ENCODE results near the gene CDKAL1. TPM values are rescaled to one million over a fixed set of nuclear protein-coding genes. Genes with fewer than 3 reads are reported as not detected.

The CDKAL1 gene
- total RNA-seq, 1 donor from 2014 or later: 29.5 TPM

DNA sequence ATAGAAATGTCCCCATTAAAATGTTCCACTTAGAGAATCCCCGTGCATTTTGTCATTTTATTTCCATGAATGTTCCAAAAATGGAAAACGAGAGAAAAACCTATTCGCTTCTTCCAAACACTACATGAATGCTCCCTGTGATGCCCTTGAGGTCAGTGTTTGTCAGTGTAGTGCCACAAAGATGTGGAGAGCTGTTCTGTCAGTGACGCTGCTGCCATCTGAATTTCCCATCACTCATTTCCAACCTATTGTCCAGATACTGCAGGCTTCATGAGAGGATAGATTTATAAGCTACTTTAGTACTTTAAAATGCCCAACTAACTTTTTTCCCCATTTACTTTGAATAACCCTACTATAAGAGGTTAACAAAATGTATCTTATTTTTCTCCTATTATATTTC lies 335.8 kb downstream of the CDKAL1 start:
- intact Hi-C loops (cut with micrococcal nuclease): no loop called here

DNA sequence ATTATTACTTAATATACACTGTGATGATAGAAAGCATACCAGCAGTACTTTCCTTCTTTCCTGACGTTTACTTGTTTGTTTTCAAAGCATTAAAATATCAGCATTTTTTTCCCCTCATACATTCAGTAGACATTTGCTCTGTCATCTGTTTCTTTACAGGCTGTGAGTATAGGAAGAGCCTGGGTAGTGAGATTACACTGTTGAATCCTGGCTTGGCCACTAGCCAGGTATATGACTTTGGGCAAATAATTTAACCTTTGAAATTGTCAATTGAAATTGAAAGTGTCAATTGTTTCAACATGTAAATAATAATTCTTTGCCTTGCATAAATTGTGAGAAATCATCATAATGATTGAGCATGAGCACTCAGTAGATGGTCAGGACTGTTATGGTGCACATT lies 336.2 kb downstream of the CDKAL1 start:
- intact Hi-C loops (cut with micrococcal nuclease): no loop called here

DNA sequence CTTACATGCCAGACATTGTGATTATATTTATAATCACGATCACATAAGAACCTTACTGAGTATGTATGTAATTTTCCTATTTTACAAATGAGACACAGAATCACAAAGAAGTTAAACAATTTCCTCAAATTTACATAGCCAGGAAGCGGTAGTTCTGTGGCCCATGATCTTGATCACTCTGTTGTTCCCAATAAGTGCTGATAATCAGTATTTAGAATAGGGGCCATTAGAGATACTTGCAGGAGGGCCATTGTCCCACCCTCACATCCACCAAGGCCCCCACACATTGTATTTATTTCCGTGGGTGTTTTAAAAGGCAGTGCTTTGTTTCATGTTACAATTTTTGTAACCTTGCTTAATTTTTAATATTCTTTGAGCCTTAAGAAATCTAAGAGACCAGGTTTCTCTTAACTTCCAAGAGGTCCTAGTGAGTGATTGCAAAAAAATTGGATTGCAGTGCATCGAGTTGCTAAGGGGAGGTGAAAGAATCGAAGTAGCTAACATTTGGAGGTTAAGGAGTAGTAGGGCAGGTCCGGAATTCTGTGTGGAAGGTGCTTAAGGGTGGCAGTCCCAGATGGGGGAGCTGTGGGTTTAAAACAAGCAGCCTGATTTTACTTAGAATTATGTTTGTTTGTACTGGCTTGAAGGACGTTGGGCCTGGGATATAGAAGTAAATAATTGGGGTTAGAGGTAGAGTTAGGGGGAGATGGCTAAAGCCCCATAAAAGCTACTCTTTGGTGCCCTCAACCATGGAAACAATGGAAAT lies 339.4 kb downstream of the CDKAL1 start:
- intact Hi-C loops (cut with micrococcal nuclease): no loop called here

DNA sequence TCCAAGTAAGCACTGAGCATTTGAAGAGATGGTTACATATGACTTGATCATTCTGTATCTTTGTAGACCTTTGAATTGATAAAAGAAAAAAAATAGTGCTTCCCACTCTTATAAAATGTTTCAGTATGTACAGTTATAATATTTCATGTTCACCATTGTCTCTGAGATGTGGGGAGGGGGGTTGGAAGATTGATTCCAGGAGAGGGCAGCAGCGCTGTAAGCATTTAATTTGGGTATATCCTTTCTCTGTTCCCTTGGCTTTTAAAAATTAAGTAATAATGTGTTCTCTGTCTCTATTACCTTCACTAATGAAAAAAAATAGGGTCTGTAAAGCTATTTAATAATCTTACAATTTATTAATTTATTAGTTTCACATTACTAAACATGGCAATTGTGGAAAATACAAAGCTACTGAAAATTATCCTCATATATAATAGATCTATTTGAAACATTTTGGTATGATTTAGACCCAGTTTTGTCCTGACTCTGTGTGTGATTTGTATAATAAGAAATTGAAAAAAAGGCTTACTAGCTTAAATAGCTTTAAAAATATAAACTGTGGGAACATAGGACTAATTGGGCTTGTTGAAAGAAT lies 341.2 kb downstream of the CDKAL1 start:
- intact Hi-C loops (cut with micrococcal nuclease): no loop called here

DNA sequence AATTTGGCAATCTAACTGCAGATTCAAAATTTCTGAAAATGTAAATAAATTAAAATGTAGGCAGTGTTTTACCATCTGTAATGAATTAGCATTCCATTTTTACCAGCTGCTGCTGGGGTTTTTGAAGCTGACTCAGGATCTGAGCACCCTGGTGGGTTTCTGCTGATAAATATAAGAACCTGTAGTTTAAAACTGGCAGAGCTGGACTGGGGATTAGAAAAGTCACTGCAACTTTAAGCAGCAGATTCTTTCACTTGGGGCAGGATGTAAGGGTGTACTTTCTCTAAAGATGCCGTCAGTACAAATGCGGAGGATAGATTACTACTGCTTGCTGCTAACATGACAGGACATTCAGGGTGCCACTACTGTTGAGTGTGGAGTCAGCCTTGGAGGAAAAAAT lies 341.8 kb downstream of the CDKAL1 start:
- intact Hi-C loops (cut with micrococcal nuclease): no loop called here

DNA sequence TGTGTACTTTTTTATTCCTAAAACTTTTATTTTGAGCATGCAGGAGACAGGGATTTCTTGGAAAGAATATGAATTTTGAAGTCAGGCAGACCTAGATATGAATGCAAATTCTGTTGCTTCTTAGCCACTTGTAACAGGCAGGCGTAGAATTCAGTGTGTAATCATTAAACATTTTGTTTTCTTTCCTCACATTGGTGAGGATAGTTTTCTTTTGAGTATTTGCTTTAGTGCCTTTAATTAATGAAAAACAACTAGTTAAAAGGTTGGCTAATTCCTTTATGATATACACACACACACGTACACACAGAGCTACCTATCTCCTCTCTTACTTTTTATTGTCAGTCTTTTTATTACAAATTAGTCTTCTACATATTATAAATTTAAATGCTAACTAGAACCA lies 342.3 kb downstream of the CDKAL1 start:
- intact Hi-C loops (cut with micrococcal nuclease): no loop called here

DNA sequence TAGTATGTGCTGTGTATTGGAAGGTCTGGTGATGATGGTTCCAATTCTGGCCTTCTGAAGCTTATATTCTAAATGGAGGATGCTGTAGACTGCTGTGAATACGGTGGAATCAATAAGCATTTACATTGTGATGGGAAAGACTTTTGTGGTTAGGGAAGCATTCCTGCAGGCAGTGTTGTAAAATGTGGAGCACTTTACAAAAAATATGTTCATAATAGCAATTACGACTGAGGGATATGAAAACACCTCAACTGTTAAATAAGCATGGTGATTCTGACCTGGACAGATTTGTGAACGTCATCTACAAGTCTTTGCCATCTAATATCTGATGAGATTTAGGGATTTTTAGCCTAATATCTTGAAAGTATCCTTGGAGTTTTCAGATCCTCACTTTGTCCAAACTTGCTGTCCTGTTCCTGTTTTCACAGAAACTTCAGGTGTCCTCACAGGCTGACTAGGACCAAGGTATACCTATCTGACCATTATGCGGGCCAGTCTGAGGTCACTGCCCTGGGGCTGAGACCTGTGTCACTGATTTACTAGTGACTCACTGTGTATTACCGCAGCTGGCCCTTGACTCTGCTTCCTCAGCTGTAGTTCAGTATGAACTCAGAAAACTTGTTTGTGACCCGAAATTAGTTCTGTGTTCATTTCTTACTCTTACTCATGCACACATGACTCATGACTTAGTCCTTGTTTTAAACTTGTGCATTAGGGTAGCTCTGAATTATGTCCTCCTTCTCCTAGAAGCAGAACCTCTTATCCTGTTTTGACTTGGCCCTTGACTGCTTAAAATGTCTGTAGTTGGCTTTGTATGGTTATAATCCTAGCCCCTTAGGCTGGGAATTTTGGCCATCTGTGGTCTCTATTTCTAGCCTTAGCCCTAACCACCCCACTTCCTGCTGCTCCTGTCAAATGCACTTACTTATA lies 343.0 kb downstream of the CDKAL1 start:
- intact Hi-C loops (cut with micrococcal nuclease): no loop called here

DNA sequence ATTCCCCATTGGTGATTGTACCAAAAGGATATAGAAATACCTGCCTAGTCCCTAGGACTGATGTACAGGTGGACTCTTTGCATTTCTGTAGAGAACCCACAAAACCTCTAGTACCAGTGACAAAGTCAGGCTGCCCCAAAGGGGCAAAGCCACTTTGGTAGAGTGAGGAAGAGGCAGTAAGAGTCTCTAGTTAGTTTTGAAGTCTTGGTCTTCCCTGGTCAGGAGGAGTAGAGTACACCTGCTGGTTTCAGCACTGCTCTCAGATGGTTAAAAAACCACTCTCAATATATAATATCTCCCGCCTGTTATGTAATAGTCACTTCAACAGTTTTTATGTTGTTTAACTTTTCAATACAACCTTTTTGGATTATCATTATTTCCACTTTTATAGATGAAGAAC lies 344.9 kb downstream of the CDKAL1 start:
- intact Hi-C loops (cut with micrococcal nuclease): no loop called here

DNA sequence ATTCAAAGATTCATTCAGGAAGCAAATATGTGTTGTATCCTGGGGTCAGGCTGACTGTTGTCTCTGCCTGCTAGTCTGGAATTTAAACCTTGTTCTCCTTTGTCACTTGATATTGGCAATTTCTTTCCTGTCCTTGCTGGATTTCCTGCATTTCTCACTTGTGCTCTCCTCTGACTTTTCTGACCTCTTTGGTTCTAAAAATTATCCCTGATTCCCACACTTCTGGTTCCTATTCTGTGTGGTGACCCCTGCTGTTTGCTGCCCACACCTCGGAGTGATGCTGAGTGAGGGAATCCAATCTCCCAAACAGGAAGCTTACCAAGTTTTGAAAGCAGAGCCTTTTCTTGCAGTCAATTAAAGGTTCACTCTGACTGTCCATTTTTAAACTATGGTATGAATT lies 345.3 kb downstream of the CDKAL1 start:
- intact Hi-C loops (cut with micrococcal nuclease): no loop called here

DNA sequence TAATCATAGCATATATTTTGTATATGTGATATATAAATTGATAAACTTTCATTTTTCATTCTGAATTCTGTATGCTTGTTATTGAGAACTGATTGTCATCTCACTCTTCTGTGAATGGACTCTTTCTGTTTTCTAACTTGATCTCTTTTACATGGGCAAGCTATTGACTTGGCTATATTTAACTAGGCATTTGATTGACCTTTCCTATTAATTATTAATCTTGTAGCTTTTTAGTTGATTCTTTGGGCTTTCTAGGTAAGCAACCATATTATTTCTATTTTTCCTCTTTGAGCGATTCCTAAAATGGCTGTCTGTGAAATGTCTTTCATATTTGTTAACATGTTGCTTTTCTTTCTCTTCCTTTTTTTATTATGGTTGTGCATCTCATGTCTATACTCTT lies 347.1 kb downstream of the CDKAL1 start:
- intact Hi-C loops (cut with micrococcal nuclease): no loop called here

DNA sequence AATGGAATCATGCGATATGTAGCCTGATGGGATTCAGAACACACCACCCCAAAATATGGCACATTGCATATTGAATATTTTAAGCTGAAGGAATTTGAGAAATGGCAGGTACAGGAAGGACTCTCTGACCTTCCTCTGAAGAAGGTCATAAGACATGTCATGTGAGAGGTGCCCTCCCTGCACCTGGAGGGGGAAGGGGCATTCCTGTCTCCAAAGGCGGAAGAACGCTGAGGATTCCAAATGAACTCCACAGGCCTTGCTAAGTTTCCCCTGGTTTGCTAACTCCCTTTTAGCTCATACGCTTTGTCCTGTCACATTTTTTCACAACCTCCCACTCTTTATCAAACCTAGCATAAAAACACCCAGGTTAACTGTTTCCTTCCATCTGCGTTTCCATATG lies 347.8 kb downstream of the CDKAL1 start:
- intact Hi-C loops (cut with micrococcal nuclease): no loop called here

DNA sequence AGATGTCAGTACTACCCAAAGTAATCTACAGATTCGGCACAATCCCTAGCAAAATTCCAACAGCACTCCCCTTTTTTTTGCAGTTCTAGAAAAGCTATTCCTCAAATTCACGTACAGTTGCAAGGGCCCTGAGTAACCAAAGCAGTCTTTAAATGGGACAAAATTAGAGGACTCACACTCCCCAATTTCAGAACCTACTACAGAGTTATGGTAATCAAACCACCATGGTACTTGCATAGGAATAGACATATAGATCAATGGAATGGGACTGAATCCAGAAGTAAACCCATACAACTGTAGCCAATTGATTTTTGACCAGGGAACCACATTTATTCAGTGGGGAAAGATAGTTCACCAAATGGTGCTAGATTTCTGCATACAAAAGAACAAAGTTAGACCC lies 350.8 kb downstream of the CDKAL1 start:
- intact Hi-C loops (cut with micrococcal nuclease): no loop called here

DNA sequence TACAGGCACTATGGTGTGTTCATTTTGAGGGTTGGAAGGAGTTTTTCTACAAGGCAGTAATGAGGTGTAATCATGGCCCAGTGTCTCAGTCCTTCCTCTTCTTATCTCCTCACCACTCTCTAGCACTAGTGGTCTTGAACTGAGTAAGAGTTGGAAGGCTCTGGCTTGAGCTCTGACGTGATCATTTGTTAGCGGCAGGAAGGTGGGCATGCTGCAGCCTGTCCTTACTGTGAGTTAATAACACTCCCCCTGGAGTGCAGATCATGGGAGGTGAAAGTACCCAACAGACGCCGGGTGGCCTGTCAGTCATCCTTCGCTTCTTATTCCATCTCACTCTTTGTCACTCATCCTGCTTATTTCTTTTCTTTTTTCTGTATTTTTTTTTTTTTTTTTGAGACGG lies 356.9 kb downstream of the CDKAL1 start:
- intact Hi-C loops (cut with micrococcal nuclease): no loop called here

DNA sequence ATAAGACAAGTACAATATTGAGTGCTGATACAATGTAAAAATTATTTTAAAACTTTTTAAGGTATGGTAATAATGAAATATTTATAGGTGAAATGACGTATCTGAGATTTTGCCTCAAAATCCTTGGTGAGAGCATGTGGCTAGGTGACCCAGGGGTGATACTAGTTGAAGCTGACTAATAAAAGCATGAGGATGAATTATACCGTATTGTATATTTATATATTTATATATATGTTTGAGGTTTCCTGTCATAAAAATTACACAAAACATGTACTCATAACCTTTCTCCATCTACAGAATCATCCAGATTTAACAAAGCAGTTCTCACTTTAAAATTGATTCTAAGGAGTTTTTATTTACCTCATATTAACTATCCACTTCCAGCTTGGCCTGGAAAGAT lies 358.1 kb downstream of the CDKAL1 start:
- intact Hi-C loops (cut with micrococcal nuclease): no loop called here

DNA sequence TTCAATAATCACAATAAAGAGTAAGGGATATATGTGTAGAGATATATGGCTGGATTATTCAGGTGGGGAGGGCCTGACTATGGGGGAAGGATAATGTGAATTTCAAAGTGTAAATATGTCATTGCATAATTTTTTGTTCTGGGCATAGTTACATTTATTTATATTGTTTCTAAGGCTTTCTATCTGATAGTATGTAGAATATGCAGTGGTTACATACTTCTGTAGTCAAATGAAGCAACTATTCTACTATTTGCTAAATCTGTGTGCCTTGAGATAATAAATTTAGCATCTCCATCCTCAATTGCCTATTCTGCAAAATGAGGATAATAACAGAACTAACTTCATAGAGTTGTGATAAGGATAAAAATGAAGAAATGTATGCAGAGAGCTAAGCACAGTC lies 359.2 kb downstream of the CDKAL1 start:
- intact Hi-C loops (cut with micrococcal nuclease): no loop called here

DNA sequence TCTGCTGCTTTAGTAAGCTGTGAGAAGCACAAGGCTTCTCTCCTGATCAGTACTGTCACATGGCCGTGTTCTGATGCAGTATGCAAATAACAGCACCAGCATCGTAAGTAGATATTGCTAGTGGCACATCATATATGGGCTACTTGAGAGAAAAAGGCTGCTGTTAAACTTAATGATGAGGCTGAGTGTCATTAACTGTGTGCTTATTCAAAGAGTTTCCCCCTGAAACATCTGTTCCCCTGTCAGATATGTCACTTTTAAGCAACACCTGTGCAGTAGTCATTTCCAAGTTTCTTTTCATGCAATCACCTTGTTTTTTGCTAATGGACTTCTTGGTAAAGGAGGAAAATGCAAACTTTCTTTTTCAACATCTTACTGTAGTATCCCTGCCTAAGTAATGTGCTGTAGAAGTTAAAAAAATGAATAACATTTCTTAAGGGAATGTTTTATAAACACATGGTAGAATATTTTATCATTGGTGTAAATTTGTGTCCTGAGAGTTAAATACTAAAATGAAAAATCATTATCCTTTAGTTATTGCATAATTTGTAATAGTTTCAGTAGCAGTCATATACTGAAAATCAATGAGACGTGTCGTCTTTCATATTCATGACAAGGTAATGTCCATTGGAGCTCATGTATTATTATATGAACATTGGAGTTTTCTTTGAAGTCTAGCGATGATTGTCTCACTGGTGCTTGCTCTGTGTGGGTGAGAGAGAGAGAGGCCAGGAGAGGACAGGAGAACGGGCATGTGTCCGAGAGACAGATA lies 366.3 kb downstream of the CDKAL1 start:
- intact Hi-C loops (cut with micrococcal nuclease): no loop called here

DNA sequence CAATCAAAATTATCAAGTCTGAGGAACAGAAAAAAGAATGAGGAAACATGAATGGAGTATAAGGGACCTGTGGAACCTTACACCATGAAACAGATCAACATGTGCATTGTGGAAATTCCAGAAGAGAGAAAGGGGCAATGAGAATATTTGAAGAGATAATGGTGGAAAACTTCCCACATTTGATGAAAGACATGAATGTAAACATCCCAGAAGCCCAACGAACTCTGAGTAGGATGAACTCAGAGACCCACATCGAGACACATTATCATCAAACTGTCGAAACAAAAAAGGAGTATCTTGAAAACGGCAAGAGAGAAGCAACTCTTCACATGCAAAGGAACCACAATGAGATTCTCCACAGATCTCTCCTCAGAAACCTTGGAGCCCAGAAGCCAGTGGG lies 371.1 kb downstream of the CDKAL1 start:
- intact Hi-C loops (cut with micrococcal nuclease): no loop called here

DNA sequence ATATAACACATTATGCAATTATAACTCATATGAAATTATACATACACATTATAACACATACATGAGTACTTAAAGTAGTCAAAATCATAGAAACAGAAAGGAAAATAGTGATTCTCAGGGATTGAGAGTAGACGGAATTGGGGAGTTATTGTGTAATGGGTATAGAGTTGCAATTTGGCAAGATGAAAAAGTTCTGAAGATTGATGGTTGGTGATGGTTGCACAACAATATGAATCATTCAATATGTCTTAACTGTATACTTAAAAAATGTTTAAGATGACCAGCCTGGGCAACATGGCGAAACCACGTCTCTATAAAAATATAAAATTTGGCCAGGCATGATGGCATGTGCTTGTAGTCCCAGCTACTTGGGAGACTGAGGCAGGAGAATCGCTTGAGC lies 372.7 kb downstream of the CDKAL1 start:
- intact Hi-C loops (cut with micrococcal nuclease): no loop called here

DNA sequence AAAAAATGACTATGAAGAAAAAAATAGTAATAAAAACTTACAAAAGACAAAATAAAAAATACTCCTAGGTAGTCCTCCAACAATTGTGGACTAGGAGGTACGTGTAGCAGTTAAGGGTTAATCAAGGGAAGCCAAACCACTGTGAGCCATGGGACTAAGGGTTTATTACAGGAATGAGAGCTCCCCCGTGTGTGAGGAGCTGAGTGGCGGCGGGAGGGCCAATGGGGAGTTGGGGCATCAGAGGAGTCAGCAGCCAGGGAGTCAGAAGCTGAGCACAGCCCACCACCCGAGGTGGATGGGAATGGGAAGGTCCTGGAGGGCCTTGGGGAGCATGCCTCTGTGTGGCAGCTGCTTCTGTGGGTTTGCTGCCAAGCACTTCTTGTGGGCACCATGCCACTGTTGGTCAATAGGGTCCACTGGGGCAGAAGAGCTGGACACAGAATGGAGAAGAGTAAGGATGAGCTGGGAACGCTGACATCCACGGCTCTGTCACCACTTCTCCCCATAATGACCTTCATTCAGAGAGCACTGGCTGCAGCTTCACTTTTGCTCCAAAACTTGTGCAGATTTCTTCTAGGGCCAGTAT lies 373.3 kb downstream of the CDKAL1 start:
- intact Hi-C loops (cut with micrococcal nuclease): no loop called here

DNA sequence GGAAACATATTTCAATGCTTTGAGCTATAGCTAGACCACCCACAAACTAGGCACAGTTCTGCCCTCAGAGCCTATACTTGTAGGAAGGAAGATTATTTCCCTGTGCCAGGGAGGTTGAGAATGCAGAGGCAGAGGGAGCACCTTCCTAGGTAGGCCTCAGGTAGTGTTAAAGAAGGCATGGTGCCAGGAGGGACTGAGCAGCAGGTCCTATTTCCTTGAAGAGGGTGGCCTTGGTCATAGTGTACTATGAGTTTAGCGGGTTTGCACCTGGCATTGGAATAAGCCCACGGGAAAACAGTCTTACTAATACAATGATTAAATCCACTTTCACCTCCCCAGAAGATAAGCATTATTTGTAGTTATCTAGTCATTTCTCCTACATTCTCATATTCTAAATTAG lies 375.4 kb downstream of the CDKAL1 start:
- intact Hi-C loops (cut with micrococcal nuclease): no loop called here

DNA sequence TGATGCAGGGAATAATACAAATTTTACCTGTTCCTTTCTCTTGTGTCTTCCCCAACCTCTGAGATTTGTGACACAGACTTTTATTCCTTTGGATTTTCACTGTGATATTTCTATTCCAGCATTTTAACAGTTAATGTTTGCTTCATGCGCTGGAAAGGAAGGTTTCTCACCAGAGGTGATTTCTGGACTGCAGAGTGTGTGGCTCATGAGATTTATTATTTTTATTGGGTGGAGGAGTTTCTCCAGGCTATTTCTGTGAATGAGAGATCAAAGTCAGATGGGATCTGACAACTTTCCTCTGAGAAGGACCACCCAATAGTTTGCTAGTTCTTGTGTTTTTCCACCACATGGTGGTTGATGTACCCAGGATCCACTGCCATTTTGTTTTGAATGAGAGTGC lies 377.5 kb downstream of the CDKAL1 start:
- intact Hi-C loops (cut with micrococcal nuclease): no loop called here

All from T-helper 2 cell treated with Interferon-gamma antibody and Interleukin-4, amounts not matched to agents 100 ng/mL and 5 ng/mL, for 36 hours (primary cell).